Stimulated activated CD8-positive, alpha-beta memory T cell treated with anti-CD3 and anti-CD28 coated beads, Interleukin-2, amount 100 ng/mL, for 48 hours (primary cell): ENCODE measurements around the gene HYAL2.
"Not testable (repeated sequence)": the region's sequence is repeated elsewhere in the genome, so short reads cannot be mapped to it uniquely, and the experiment has no call there.

Experiments
- DNase-seq, 2 donors: peaks; one replicate each; pipeline ENCODE4 v3.0.0-alpha.2; 2020; ENCODE audit warnings: low read depth in 2 of 2

Gene HYAL2

DNA sequence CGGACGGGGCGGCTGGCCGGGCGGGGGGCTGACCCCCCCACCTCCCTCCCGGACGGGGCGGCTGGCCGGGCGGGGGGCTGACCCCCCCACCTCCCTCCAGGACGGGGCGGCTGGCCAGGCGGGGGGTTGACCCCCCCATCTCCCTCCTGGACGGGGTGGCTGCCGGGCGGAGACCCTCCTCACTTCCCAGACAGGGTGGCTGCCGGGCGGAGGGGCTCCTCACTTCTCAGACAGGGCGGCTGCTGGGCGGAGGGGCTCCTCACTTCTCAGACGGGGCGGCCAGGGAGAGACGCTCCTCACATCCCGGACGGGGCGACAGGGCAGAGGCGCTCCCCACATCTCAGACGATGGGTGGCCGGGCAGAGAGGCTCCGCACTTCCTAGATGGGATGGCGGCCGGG is 10.5 kb downstream of the HYAL2 start:
- DNase-seq = not testable (repeated sequence)

DNA sequence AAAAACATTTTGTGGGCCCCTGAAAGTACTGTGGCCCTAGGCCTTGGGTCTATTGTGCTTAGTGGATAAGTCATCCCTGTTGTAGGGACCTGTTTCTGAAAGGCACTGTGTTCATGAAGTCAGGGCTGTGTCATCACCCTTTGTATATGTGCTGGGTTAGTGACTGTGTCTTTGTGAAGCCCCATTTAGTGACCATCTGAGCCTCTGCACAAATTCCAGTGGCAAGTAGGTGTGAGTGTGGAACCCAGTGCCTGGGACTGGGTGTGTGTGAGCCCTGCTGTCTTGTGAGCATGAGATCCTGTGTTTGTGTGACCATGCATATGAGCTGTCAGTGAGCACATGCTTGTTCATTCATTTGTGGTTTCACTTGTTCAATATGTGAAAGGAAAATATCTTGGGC is 17.9 kb downstream of the HYAL2 start:
- no peak for DNase-seq

DNA sequence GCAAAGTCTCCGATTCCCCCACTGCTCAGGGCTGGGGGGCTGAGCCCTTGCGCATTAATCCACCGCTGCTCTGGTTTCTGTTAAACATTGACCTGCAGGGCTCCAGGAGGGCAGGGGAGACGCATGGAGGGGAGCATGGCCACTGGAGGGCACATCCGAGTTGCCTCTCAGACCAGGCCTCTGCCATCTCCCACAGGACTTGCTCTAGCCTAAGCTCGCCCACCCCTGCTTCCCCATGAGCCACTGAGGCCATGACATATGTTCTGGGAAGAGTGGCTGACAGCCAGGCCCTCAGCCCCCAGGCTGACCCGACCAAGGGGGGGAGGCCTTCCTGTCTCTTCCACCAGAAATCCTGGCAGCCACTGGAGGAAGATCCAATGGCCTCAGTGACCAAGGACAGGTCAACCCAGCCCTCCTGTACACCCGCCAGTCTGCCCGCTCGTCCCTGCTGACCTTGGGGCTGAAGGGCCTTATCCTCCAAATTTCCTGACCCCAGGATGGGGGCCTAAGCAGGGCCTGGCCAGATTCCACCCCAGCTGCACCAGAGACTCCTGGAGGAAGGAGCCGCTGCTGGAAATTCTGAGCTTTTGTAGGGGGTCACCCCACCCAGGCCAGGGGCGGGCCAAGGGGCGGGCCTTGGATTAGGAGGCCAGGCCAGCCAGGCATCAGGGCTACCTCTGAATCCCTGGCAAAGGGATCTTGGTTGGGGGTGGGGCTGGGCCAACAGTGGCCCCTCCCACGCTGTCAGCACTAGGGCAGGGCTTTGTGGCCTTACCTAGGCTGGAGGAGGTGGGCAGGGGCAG is 19.3 kb downstream of the HYAL2 start, which contains the start of gene HYAL1:
Gene HYAL1 (minus strand): TSS at position 562 of the 803 bp plus-strand sequence. CDS start 618 bp downstream, outside the sequence.
- no peak for DNase-seq

DNA sequence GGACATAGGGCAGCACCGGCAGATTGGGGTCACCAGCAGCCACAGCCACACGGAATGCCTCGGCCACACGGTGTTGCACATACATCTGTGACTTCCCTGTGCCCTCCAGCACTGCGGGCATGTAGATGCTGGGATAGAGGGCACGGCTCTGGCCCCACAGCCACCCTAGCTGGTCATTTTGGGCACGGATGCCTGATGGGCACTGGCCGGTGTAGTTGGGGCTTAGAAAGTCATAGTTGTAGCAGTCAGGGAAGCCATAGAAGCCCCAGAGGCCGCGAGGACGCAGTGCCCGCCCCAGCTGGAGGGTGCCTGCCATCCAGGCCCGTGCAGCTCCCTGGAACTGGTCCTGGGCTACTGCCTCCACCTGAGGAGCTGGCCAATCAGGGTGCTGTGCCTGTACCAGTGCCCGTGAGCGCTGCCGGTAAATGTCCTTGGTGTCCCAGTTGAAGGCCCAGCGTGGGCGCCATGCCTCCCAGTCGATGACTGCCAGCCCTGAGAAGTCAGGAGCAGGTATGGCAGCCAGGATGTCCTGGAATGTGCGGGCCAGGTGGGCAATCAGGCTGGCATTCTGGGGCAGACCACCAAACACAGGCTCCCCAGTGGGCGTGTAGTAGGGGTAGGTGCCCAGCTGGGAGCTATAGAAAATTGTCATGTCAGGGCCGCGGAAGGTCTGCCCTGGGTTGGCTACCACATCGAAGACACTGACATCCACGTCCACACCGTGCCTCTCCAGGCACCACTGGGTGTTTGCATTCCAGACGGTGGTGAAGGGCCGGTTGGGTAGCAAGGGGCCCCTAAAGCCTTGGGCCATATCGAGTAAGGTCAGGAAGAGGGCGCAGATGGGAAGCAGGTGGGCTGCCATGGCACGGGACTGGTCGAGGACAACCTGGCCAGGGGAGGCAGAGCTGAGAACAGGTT is 20.2 kb downstream of the HYAL2 start:
- no peak for DNase-seq

DNA sequence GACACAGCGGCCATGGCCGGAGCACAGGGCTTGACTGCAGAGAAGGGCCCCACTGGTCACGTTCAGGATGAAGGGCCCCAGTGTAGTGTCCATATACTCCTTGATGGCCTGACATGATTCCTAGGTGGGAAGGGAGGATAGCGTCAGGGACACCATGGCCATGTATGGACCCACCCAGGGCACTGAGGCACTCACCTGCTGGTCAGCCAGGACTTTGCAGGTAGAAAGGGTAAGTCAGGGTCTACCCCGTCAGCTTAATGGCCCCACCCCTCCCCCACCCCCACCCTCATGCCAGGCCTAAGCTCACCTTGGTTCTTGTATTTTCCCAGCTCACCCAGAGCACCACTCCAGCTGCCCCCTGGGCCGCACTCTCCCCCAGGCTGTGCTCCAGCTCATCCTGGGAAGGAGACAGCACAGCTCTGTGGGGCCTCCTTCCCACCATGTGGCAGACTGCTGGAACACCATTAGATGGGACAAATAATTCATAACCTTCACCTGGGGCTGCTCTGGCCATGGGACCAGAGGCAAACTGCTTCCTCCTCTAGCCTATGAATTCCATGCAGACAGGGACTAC is 21.8 kb downstream of the HYAL2 start:
- DNase-seq = no peak

DNA sequence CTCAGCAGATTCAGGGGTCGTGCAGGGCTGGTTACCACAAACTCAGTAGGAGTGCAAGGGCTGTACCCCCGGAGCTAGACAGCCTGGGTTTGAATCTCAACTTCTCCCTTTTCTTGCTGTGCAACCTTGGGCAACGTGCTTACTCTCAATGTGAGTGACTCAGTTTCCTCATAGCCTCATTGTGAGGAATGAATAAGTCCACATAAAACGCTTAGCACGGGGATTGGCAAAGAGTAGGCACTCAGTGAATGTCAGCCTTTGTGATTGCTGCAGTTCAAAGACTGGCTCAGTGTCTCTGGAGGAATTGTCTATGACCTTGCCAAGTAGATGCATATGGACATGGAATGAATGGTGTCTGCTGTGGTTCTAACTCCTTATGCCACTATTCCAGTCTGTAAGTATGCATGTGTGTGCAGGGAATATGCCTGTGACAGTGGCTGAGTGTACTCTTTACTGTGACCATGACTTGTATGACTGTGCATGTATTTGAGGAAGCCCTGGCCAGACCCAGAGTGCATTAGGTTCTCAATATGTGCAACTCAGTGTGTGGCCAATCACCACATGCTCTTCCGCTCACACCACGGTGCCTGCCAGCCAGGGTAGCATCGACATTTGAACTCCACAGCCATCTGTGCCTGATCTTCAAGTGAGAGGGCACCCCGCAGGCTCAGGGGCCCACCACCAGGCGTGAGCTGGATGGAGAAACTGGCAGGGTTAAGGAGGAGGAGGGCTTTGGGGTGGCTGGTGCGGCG is 22.4 kb downstream of the HYAL2 start:
- DNase-seq = no peak

DNA sequence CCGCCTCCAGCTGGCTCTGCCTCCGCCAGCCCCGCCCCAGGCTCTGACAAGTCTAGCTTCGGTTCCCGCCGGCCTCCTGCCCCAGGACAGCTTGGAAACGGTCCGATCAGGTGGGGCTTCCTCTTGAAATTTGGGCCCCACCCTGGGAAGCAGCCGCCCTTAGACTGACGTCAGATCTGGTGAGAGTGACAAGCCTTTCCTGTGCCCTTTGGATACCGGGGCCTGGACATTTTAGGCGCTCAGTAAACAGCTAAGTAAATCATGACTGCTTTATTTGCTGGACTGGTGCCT is 23.0 kb downstream of the HYAL2 start:
- DNase-seq = no peak

DNA sequence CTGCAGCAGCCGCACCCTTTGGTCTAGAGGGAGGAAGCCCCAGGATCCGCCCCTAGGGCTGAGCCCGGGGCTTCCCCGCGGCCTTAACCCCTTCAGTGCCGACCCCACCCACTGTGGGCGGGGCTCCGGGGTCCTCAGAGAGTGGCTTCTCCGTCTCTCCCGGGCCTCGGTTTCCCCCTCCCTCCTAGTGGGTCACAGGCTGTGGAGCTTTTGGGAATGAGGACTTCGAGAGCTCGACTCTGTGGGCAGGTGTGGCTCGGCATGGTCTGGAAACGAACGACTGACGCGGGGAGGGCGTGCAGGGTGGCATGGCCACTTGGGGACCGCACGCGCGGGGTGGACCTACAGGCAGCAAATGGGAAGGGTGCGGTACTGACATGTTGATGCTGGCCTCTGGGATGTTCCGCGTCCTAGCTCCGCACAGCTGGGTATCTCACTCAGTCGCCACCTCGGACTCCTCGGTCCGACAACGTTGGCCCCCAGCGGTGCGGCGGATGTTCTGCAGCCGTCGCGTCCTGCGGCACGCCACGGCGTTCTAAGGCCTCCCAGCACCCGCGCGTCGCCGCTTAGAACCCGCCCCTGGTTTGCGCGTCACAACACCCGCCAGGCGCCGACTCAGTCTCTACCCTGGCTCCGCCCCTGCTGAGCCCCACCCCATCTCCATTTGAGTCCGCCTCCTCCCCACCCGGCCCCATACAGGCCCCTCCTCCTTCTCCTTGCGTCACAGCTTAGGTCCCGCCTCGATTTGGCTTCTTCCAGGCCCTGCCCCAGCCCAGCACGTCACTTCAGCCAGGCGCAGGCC is 23.5 kb downstream of the HYAL2 start, which contains the start of the genes HYAL3 and NAA80:
Gene HYAL3 (minus strand): TSS at position 570 of the 802 bp plus-strand sequence. CDS start 3,803 bp downstream, outside the sequence.
Gene NAA80 (minus strand): TSS at position 570 of the 802 bp plus-strand sequence. CDS start 1,942 bp downstream, outside the sequence.
- DNase-seq = peak; percentile 98 to 99

DNA sequence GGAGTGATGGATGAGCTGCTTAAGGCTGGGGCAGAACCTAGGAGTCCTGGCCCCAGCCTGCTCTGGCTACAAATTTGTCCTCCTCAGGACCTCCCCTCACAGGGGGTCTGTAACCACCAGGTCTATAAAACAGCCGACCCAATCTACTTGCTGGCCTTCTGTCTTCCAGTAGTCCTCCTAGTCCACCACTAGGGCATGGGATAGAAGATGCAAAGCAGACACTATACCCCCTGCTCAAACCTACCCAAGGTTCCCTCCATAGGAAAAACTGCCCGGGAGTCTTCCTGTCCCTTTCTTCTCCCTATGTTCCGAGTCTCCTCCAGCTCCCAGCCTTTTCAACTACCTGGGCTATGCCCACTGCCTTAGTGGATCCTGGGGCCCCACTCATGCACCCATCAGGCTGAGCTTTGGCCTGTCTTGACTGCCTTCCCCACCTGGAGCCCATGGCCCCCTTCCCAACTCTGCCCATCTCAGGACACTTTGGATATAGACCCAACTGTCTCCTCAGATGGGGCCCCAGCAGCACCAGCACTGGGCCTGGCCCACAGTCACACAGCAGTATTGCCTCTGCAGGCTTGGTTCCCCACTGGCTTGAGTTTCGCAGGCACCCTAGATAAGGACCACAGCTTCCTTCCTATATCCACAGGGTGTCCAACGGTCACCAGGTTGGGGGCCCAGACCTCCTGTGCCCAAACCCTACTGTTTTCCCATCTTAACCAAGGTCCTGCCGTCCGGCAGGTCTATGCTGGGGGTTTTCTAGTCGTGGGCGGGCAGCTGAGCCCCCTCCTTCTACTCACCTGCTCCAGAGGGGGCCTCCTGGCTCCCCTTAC is 24.4 kb downstream of the HYAL2 start:
- no peak for DNase-seq

DNA sequence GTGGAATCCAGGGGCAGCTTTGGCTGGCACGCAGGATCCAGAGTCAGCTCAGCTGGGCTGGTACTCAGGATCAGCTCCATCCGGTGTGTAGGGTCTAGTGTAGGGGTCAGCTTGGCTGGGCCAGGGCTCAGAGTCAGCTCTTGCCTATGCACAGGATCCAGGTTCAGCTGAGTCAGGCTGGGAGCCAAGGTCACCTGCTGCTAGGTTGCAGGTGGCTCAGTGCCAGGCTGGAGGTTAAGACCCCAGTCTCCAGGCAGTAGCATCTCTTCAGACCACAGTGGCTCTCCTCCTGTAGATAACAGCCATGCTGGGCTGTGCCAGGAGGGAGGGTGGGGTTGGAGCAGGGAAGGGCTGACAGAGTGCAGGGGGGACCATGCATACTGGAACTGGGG is 25.2 kb downstream of the HYAL2 start:
- no peak for DNase-seq

DNA sequence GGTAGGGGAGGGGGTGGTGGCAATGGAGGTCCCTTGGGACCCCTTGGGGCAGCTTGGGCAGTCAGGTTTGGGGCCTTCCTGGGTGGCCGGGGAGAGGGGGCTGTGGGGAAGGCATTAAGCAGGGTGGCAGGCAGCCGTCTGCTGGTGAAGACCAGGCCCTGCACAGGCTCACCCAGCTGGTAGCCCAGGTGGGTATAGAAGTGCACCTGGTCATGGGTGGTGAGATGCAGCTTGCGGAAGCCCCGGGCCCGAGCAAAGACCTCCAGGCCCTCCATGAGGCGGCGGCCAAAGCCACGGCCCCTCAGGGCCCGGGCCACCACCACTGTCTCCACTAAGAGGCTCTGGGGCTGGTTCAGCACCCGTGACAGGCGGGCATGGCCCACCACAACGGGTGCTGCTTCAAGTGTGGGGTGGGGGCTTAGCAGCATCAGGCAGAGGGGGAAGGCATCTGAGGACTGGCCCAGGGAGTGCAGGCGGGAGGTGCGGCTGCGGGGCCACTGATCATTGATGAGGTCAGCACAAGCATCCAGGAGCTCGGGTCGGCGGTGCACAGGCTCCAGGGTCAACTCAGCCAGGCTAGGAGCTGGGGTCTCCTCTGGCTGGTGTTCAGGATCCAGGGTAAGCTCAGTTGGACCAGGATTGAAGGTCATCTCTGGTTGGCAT is 25.7 kb downstream of the HYAL2 start:
- DNase-seq = no peak

DNA sequence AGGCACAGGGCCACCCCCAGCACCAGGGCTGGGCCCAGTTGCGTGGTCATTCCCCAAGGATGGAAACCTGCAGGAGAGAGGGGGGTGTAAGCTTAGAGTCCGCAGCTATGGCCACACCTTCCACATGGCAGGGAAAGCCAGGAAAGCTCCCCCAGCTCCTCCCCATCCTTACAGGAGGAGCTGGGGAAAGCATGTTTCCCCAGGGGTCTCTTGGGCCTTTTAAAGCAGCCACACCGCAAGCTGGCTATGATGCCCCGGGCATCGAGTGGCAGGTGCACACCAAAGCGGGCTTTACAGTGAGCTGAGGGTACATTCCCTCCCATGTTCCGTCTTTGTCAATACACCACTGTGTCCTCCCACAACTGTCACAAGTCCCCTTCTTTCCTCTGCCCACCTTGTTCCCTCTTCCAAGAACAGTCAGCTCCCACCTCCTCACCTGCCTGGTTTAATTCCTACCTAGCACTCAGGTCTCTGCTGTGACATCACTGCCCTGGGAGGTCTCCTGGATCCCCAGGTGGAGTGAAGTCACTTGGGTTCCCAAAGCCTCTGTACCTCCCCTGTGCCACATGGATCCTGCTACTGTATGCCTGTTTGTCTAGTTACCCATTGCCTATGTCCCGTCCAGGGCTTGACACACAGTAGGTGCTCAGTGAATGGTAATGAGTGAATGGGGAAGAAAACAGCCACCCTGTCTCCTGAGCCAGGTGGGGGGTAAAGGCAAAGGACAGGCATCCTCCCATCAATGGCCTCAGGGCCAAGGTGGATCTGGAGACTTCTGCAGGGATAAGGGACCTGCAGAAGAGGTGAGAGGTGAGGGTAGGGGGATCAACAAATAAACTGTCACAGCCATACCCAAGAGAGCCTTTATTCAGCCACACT is 26.8 kb downstream of the HYAL2 start:
- no peak for DNase-seq

DNA sequence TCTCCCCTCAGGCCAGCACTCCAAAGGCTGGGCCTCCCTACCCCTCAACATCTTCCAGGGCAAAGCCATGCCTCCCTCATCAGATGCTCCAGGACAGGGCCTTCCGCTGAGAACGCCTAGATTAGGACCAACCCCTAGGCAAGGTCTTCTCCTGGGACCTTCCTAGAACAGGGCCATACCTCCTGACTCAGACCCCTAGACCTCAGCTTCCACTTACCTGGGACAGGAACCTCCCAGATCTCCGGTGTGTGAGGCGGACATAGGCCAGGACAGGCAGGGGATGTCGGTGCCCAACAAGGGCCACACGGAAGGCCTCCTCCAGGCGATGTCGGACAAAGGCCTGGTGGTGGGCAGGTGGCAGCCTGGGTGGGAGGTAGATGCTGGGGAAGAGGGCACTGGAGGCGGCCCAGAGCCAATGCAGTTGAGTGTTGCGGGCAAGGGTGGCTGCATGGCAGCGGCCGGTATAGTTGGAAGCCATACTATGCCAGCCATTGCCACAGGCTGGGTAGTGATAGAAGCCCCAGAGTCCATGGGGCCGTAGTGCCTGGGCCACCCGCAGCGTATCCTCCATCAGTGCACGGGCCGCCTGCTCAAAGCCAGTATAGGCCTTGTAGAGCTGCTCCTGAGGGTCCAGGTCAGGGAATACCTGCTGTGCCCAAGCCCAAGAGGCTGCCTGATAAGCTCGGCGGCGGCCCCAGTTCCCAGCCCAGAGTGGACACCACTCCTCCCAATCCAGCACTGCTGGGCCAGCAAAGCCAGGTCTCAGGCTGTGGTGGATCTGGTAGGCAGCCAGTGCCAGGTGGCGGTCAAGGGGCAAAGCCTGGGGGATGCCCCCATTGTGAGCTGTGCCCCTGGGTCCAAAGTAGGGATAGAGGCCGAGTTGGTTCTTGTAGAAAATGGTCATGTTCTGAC is 27.8 kb downstream of the HYAL2 start:
- no peak for DNase-seq

DNA sequence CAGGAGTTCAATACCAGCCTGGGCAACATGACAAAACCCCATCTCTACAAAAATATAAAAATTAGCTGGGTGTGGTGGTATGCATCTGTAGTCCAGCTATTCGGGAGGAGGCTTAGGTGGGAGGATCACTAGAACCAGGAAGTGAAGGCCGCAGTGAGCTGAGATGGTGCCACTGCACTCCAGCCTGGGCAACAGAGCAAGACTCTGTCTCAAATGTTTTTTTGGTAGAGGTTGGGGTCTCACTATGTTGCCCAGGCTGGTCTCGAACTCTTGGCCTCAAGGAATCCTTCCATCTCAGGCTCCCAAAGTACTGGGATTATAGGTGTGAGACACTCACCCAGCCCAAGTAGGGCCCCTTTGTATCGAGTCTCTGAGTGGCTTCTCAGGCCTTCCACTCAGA is 28.5 kb downstream of the HYAL2 start:
- DNase-seq = no peak

DNA sequence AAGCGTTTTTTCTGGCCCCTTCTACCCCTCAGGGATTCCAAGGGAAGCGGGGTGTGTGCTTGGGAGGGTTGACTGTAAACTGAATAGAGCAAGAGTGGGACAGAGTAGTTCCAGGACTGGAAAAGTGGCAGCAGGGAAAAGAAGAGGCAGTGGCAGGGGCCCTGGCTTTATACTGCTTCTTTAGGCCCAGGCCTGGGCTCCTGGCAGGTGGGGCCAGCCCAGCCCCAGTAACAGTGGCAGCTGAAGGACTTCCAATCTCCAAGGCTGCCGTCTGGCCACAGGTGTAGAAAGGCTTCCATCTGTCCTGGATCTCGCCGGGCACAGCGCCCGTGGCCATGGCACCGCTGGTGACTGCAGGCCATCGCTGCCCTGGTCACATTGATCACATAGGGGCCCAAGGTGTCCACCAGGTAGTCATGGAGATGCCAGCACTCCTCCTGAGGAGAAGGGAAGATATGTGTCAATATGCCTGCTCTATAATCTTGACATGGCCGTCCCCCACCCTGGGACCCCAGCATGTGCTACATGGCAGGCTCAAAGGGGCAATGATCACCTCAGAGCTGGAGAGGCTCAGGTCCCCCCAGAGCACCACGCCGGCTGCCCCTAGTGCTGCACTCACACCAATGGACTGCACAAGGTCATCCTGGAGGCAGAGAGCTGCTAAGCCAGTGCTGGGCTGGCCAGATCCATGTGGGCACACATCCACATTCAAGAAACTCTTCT is 29.3 kb downstream of the HYAL2 start:
- DNase-seq = no peak
